ENCODE results near the gene BAIAP2.

DNA sequence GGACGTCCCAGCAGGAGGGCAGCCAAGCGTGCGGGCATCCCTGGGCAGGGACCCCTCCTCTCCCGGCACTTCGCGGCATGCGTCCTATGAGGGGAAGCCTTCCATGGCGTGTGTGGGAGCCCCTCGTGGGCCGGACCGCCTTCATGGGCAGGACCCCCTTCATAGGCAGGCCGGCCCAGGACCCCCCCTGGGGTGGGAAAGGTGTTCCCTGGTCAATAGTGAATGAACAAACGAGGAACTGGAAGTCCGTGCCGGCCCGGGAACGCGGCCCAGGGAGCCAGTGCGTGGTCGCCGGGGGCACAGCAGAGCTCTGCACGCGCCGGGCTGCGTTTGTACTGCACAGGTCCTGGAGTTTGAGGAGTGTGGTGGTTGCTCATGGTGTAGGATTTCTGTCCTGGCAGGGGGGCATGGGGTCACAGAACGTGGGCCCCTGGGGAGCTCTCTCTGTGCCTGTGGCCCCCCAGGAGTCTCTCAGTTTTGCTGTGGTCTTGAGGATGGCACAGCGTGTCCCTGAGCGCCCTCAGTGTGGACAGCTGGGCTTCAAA lies 13.9 kb downstream of the BAIAP2 start:
- TF ChIP-seq CTCF (IDR thresholded peaks at IDR 0.05): no peak
- no peak for TF ChIP-seq POLR2A (IDR thresholded peaks at IDR 0.05)
- TF ChIP-seq EP300 (IDR thresholded peaks at IDR 0.05): no peak
- TF ChIP-seq POLR2AphosphoS5 (IDR thresholded peaks at IDR 0.05): no peak
